ENCODE data around the gene SLC4A8. TPM values are rescaled to one million over a fixed set of nuclear protein-coding genes. Genes with fewer than 3 reads are reported as not detected.

SLC4A8 gene
- polyA plus RNA-seq, 3 donors = 2.8 to 5.2 (median 4.3) TPM

Other genes with a start within 250 kb of the SLC4A8 start
- 10 to 100 TPM in 2 of 3 donors, 1 to 10 TPM in 1; 7.7 to 13.6 (median 12.9) TPM for gene POU6F1, start 206.8 kb upstream of the SLC4A8 start, polyA plus RNA-seq (ENCODE audit: insufficient read length in 3 of 3)
- 100 to 1,000 TPM; 264 to 290 (median 284) TPM for gene DAZAP2, start 186.0 kb upstream of the SLC4A8 start, polyA plus RNA-seq (ENCODE audit: insufficient read length in 3 of 3)
- 10 to 100 TPM; 19.2 to 23.9 (median 19.6) TPM for gene SMAGP, start 154.4 kb upstream of the SLC4A8 start, polyA plus RNA-seq (ENCODE audit: insufficient read length in 3 of 3)
- 1 to 10 TPM; 2.6 to 3.7 (median 3.0) TPM for gene BIN2, start 100.7 kb upstream of the SLC4A8 start, polyA plus RNA-seq (ENCODE audit: insufficient read length in 3 of 3)
- not detected for gene CELA1, start 78.2 kb upstream of the SLC4A8 start, polyA plus RNA-seq (ENCODE audit: insufficient read length in 3 of 3)
- 1 to 10 TPM; 4.5 to 6.6 (median 6.6) TPM for gene GALNT6, start 33.4 kb upstream of the SLC4A8 start, polyA plus RNA-seq (ENCODE audit: insufficient read length in 3 of 3)
- gene SCN8A, start 166.4 kb downstream of the SLC4A8 start, polyA plus RNA-seq (ENCODE audit: insufficient read length in 3 of 3) = 1 to 10 TPM; 1.6 to 2.6 (median 2.5) TPM